CD4-positive, CD25-positive, alpha-beta regulatory T cell (primary cell): ENCODE measurements around the gene UGT1A7. TPM values are rescaled to one million over a fixed set of nuclear protein-coding genes. Genes with fewer than 3 reads are reported as not detected.

ENCODE experiments used
- ATAC-seq, 2 donors: fragments of 150-1000 bp; cut with Tn5 transposase; one replicate each; pipeline ENCODE4 v1.10.0; 2021; ENCODE audit warnings: low read depth in 2 of 2, moderate number of reproducible peaks in 2 of 2, moderate library complexity in 1 of 2
- DNase-seq, 3 donors: peaks; one replicate each; pipeline versions ENCODE4 v3.0.0 to v3.0.0-alpha.2; 2012 to 2022; ENCODE audit warnings: mixed read lengths in 1 of 3
- H3K27ac ChIP-seq: one replicate; pipeline ENCODE4 v1.7.0; 2013; ENCODE audit warnings: mild to moderate bottlenecking, low read length; ENCODE audit not compliant: insufficient read depth, poor library complexity, severe bottlenecking
- H3K27me3 ChIP-seq: one replicate; pipeline ENCODE4 v1.7.0; 2013; ENCODE audit warnings: low read length; ENCODE audit not compliant: control insufficient read depth, insufficient read depth
- H3K36me3 ChIP-seq: one replicate; pipeline ENCODE4 v1.7.0; 2013; ENCODE audit warnings: mild to moderate bottlenecking, low read length, moderate library complexity; ENCODE audit not compliant: control insufficient read depth, insufficient read depth
- H3K4me1 ChIP-seq: 2 replicates; pipeline ENCODE4 v1.7.0; 2013; ENCODE audit warnings: mild to moderate bottlenecking, low read length; ENCODE audit not compliant: insufficient read depth, control insufficient read depth, poor library complexity, severe bottlenecking
- H3K4me3 ChIP-seq: one replicate; pipeline ENCODE4 v1.7.0; 2013; ENCODE audit warnings: low read depth, mild to moderate bottlenecking, low read length, moderate library complexity
- H3K9me3 ChIP-seq, 2 experiments: 1 replicate in 1 of 2; 2 replicates in 1 of 2; pipeline ENCODE4 v1.7.0; 2013; ENCODE audit warnings: low read length in 2 of 2, mild to moderate bottlenecking in 1 of 2, moderate library complexity in 1 of 2; ENCODE audit not compliant: control insufficient read depth in 2 of 2
- H3K27ac Mint-ChIP-seq, 3 donors: one replicate each; pipeline ENCODE4 v1.8.0; 2020 to 2022; ENCODE audit warnings: mild to moderate bottlenecking in 3 of 3, mixed read lengths in 3 of 3, moderate library complexity in 2 of 3
- H3K27me3 Mint-ChIP-seq: one replicate; pipeline ENCODE4 v1.8.0; 2022; ENCODE audit warnings: mild to moderate bottlenecking, mixed read lengths
- H3K36me3 Mint-ChIP-seq: one replicate; pipeline ENCODE4 v1.8.0; 2020; ENCODE audit warnings: mixed read lengths
- H3K4me1 Mint-ChIP-seq, 4 donors: one replicate each; pipeline ENCODE4 v1.8.0; 2020 to 2022; ENCODE audit warnings: mixed read lengths in 4 of 4, mild to moderate bottlenecking in 1 of 4
- H3K4me3 Mint-ChIP-seq, 4 donors: one replicate each; pipeline ENCODE4 v1.8.0; 2020 to 2022; ENCODE audit warnings: mild to moderate bottlenecking in 4 of 4, mixed read lengths in 4 of 4, moderate library complexity in 3 of 4
- H3K9me3 Mint-ChIP-seq, 7 donors: one replicate each; pipeline ENCODE4 v1.8.0; 2020 to 2022; ENCODE audit warnings: mixed read lengths in 7 of 7, mild to moderate bottlenecking in 3 of 7, moderate library complexity in 2 of 7
- polyA plus RNA-seq, 4 donors: library from polyadenylated mRNA; unstranded; fragments of 300-500 nt; fragmentation: Illumina TruSeq; gene quantifications; one replicate each; pipeline ENCODE4 v1.2.3, GENCODE V29; 2021
- total RNA-seq: library from RNA; stranded (reverse); gene quantifications from one replicate; pipeline ENCODE4 v1.2.3, GENCODE V29; 2022

The UGT1A7 gene
- total and polyA plus RNA-seq, 5 donors from 2014 or later = not detected

DNA sequence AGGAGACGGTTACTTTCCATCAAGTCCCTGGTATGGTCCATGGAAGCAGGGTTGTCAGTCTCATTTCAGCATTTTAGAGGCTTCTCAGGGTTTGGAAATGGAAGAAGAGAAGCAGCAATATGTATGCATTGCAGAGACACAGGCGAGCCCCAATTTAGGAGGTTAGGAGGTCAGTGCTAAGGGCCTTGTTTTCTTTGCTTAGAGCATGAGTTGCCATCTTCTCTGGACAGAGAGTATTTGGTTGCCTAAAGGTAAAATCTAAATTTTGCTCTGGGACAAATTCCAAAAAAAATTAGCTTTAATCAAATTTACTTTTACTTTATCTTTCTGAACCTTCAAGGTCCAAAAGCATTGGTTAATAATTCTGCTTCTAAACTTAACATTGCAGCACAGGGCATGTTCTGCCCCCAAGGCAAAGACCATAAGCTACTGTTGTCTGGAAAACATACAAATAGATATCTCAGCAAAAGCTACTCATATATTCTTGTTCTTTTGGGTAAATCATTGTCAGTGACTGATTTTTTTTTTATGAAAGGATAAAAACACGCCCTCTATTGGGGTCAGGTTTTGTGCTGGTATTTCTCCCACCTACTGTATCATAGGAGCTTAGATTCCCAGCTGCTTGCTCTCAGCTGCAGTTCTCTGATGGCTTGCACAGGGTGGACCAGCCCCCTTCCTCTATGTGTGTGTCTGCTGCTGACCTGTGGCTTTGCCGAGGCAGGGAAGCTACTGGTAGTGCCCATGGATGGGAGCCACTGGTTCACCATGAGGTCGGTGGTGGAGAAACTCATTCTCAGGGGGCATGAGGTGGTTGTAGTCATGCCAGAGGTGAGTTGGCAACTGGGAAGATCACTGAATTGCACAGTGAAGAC lies 10.2 kb upstream of the UGT1A7 start, which contains the start of gene UGT1A9:
Gene UGT1A9 (plus strand): TSS at position 609 of the 872 bp plus-strand sequence. CDS start 37 bp downstream, at position 646.
- Histone ChIP-seq H3K36me3 (no peaks in the 10 kb centered on the region), H3K27me3 (peaks cover 7% of the 10 kb centered on the region), H3K4me1 (no peaks in the 10 kb centered on the region), H3K9me3 (no peaks in the 10 kb centered on the region), H3K4me3 (no peak within 1 kb of the TSS), H3K27ac (no peak within 1 kb of the TSS)
- H3K4me1 Mint-ChIP-seq = no peaks in the 10 kb centered on the region
- H3K36me3 Mint-ChIP-seq = no peaks in the 10 kb centered on the region
- H3K27ac Mint-ChIP-seq = no peak within 1 kb of the TSS
- H3K27me3 Mint-ChIP-seq = peaks cover 22% of the 10 kb centered on the region
- no peak for ATAC-seq
- no peak within 1 kb of the TSS for H3K4me3 Mint-ChIP-seq
- peaks cover 0 to 7% (median 2%) of the 10 kb centered on the region in 7 donors for H3K9me3 Mint-ChIP-seq
- no peak for DNase-seq

DNA sequence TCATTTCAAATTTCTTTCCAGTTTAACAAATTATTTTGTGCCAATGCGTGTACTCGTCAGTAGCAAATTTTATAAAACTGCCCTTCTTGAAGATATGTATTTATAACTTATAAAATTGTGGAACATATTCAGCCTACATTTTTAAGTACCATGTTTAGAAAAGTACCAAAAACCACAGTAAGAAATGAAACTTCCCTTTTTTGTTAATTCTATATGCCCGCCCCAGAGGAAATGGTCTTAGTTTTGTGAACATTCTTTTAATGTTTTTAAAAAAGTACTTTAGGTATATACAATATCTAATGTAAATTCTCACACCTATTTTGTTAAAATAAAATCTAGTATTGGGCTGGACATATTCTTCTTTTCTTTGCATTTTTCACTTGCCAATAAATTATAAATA lies 8.8 kb upstream of the UGT1A7 start:
- Mint-ChIP-seq H3K27ac (no peak overlapping the region), H3K4me3 (no peak overlapping the region), H3K9me3 (peaks cover 0 to 7% (median 2%) of the 10 kb centered on the region in 7 donors), H3K27me3 (peaks cover 25% of the 10 kb centered on the region), H3K36me3 (no peaks in the 10 kb centered on the region), H3K4me1 (no peaks in the 10 kb centered on the region)
- Histone ChIP-seq H3K36me3 (no peaks in the 10 kb centered on the region), H3K4me1 (no peaks in the 10 kb centered on the region), H3K4me3 (no peak overlapping the region), H3K9me3 (no peaks in the 10 kb centered on the region), H3K27me3 (peaks cover 7% of the 10 kb centered on the region), H3K27ac (no peak overlapping the region)
- ATAC-seq (no peak), DNase-seq (no peak)

DNA sequence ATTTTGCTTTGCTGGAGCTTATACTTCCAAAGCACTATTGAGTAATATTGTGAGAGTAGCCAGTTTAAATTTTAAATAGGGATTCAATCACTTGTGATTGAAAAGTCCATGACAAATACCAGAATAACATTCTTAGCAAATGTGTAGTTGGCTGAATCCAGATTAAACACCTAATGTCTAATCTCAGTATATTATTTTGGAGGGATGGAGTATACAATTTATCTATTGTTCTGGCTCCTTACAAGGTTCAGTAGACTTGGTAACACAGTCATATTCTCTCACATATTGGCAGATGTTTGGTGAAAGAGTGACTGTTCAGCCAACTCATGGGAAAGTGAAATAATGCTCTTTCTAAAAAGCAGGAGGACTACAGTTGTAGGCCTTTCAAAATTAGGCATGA lies 7.8 kb upstream of the UGT1A7 start:
- Mint-ChIP-seq H3K27me3 (peaks cover 28% of the 10 kb centered on the region), H3K36me3 (no peaks in the 10 kb centered on the region), H3K27ac (no peak overlapping the region), H3K4me1 (no peaks in the 10 kb centered on the region), H3K9me3 (peaks cover 0 to 4% (median 0%) of the 10 kb centered on the region in 7 donors), H3K4me3 (no peak overlapping the region)
- no peak for ATAC-seq
- no peaks in the 10 kb centered on the region for H3K4me1 ChIP-seq
- H3K36me3 ChIP-seq = no peaks in the 10 kb centered on the region
- H3K4me3 ChIP-seq = no peak overlapping the region
- DNase-seq = no peak
- H3K27ac ChIP-seq = no peak overlapping the region
- peaks cover 8% of the 10 kb centered on the region for H3K27me3 ChIP-seq
- H3K9me3 ChIP-seq = no peaks in the 10 kb centered on the region

DNA sequence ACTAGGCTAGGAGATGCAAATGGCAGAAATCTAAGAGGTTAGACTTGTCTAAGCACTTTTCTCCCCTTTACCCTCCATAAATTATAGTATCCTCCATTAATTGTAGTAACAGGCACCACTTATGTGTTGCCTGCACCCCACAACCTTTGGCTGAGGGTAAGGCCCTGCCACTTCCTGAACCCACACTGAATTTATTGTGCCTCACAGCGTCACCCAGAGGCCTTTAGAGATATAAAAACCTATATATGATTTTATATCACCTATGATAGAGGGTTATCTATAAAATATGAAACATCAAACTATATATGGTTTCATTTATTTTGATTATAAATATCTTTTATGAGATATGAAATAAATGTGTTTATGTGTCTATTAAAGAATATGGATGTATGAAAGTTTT lies 7.4 kb upstream of the UGT1A7 start:
- H3K36me3 ChIP-seq = no peaks in the 10 kb centered on the region
- H3K4me3 ChIP-seq = no peak overlapping the region
- Mint-ChIP-seq H3K4me3 (no peak overlapping the region), H3K27ac (no peak overlapping the region), H3K9me3 (peaks cover 0 to 4% (median 0%) of the 10 kb centered on the region in 7 donors), H3K27me3 (peaks cover 29% of the 10 kb centered on the region), H3K4me1 (no peaks in the 10 kb centered on the region), H3K36me3 (no peaks in the 10 kb centered on the region)
- H3K27me3 ChIP-seq = peaks cover 12% of the 10 kb centered on the region
- ATAC-seq (no peak), DNase-seq (no peak)
- no peak overlapping the region for H3K27ac ChIP-seq
- no peaks in the 10 kb centered on the region for H3K9me3 ChIP-seq
- H3K4me1 ChIP-seq = no peaks in the 10 kb centered on the region

DNA sequence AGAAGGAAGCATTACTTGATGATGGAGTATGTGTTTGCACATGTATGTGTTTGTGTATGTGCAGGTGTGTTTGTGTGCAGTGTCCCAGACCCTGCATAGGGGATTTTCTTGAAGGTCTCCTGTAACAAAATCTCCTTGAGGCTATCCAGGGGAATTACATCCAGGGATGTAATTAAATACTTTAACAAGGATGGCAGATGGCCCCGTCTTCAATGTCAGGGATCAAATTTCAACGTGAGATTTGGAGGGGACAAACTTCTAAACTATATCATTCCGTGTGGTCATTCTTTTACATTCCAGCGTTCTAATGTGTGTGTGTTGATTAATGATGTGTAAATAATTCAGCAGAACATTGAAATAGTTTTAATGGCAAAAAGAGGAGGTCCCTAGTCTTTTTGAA lies 6.7 kb upstream of the UGT1A7 start:
- Histone ChIP-seq H3K27ac (no peak overlapping the region), H3K36me3 (no peaks in the 10 kb centered on the region), H3K9me3 (no peaks in the 10 kb centered on the region), H3K4me1 (no peaks in the 10 kb centered on the region), H3K4me3 (no peak overlapping the region), H3K27me3 (peaks cover 15% of the 10 kb centered on the region)
- H3K36me3 Mint-ChIP-seq = no peaks in the 10 kb centered on the region
- H3K4me3 Mint-ChIP-seq = no peak overlapping the region
- peaks cover 0 to 4% (median under 1%) of the 10 kb centered on the region in 7 donors for H3K9me3 Mint-ChIP-seq
- no peaks in the 10 kb centered on the region for H3K4me1 Mint-ChIP-seq
- ATAC-seq = no peak
- H3K27ac Mint-ChIP-seq = no peak overlapping the region
- peaks cover 31% of the 10 kb centered on the region for H3K27me3 Mint-ChIP-seq
- DNase-seq = no peak

DNA sequence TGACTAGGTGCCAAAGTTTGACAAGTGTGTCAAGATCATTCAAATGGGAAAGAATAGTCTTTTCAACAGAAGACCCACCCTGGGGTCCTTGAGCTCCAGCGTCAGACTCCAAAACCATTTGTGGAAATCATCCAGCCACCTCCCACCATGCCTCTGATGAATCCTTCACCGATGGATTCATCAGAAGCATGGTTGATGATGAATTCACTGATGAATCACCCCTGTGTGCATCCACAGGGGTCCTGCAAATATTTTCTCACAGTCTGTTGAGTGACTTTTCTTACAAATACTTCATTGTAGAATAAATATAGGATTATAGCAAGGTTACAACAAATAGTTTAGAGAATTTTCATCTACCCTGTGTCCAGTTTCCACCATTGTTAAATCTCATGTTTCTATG lies 5.7 kb upstream of the UGT1A7 start:
- no peak overlapping the region for H3K4me3 ChIP-seq
- peaks cover 15% of the 10 kb centered on the region for H3K27me3 ChIP-seq
- ATAC-seq = no peak
- H3K9me3 ChIP-seq = no peaks in the 10 kb centered on the region
- H3K36me3 Mint-ChIP-seq = no peaks in the 10 kb centered on the region
- peaks cover 0 to 5% (median 0%) of the 10 kb centered on the region in 7 donors for H3K9me3 Mint-ChIP-seq
- H3K4me1 ChIP-seq = no peaks in the 10 kb centered on the region
- H3K27me3 Mint-ChIP-seq = peaks cover 35% of the 10 kb centered on the region
- no peaks in the 10 kb centered on the region for H3K36me3 ChIP-seq
- H3K4me3 Mint-ChIP-seq = no peak overlapping the region
- no peak for DNase-seq
- no peaks in the 10 kb centered on the region for H3K4me1 Mint-ChIP-seq
- H3K27ac Mint-ChIP-seq = no peak overlapping the region
- H3K27ac ChIP-seq = no peak overlapping the region

GRCh38 chr2:233679196-233679595 lies 2.5 kb upstream of the UGT1A7 start:
- Mint-ChIP-seq H3K9me3 (peaks cover 0 to 6% (median 0%) of the 10 kb centered on the region in 7 donors), H3K4me3 (no peak overlapping the region)

More at GRCh38 chr2:233679196-233679595, 2.5 kb upstream of the UGT1A7 start:
- Histone ChIP-seq H3K9me3 (no peaks in the 10 kb centered on the region), H3K27ac (no peak overlapping the region), H3K4me1 (no peaks in the 10 kb centered on the region), H3K4me3 (no peak overlapping the region), H3K27me3 (peaks cover 15% of the 10 kb centered on the region), H3K36me3 (no peaks in the 10 kb centered on the region)
- H3K4me1 Mint-ChIP-seq = no peaks in the 10 kb centered on the region
- DNase-seq = no peak
- ATAC-seq = no peak
- H3K27ac Mint-ChIP-seq = no peak overlapping the region
- H3K36me3 Mint-ChIP-seq = no peaks in the 10 kb centered on the region
- H3K27me3 Mint-ChIP-seq = peaks cover 33% of the 10 kb centered on the region
